Panc1 (cell line): Measurements from ENCODE around the gene MBD3L4.

Experiments used
- CTCF ChIP-seq: fragments of 450-650 bp; IDR thresholded peaks from 2 replicates; pipeline ENCODE4 v1.5.1; 2017; ENCODE audit warnings: mild to moderate bottlenecking
- POLR2AphosphoS5 ChIP-seq: IDR thresholded peaks from 2 replicates; pipeline ENCODE4 v1.6.1; 2012; ENCODE audit warnings: mild to moderate bottlenecking, low read depth, low read length, moderate library complexity

- TF ChIP-seq POLR2AphosphoS5 (no peak), CTCF (no peak)
Measured at GRCh38 chr19:7069904-7070226, 29.9 kb upstream of the MBD3L4 start.
